Liver (tissue), 9 donors: ENCODE results near the gene STT3B. TPM values are rescaled to one million over a fixed set of nuclear protein-coding genes. Genes with fewer than 3 reads are reported as not detected.
A peak's percentile ranks its signal among the peaks of the same experiment; 100 is the strongest.

Source experiments
- DNase-seq: peaks from one replicate; pipeline ENCODE4 v3.0.0-alpha.2; 2017; ENCODE audit warnings: low spot score
- H3K27ac ChIP-seq, 2 donors: one replicate each; pipeline ENCODE4 v1.7.0; 2013; ENCODE audit warnings: inconsistent platforms in 2 of 2, low read length in 2 of 2, control low read depth in 1 of 2, low read depth in 1 of 2, mild to moderate bottlenecking in 1 of 2
- H3K27me3 ChIP-seq, 4 donors: one replicate each; pipeline versions ENCODE4 v1.6.1 to v1.7.0; 2013; ENCODE audit warnings: low read length in 3 of 4, inconsistent platforms in 1 of 4, mild to moderate bottlenecking in 1 of 4, moderate library complexity in 1 of 4; ENCODE audit not compliant: control insufficient read depth in 4 of 4, insufficient read depth in 4 of 4
- H3K36me3 ChIP-seq, 4 donors: one replicate each; pipeline versions ENCODE4 v1.6.1 to v1.7.0; 2013; ENCODE audit warnings: low read length in 3 of 4, mild to moderate bottlenecking in 3 of 4, low read depth in 1 of 4, moderate library complexity in 1 of 4; ENCODE audit not compliant: control insufficient read depth in 4 of 4, insufficient read depth in 3 of 4
- H3K4me1 ChIP-seq, 4 donors: one replicate each; pipeline versions ENCODE4 v1.6.1 to v1.7.0; 2013; ENCODE audit warnings: low read length in 3 of 4, mild to moderate bottlenecking in 3 of 4, moderate library complexity in 1 of 4; ENCODE audit not compliant: control insufficient read depth in 4 of 4, insufficient read depth in 4 of 4
- H3K4me3 ChIP-seq, 3 donors: one replicate each; pipeline versions ENCODE4 v1.6.1 to v1.7.0; 2013; ENCODE audit warnings: low read length in 3 of 3, control low read depth in 1 of 3, low read depth in 1 of 3, mild to moderate bottlenecking in 1 of 3
- H3K9ac ChIP-seq, 2 donors: one replicate each; pipeline ENCODE4 v1.7.0; 2013; ENCODE audit warnings: low read length in 2 of 2, mild to moderate bottlenecking in 2 of 2, moderate library complexity in 2 of 2, control low read depth in 1 of 2, low read depth in 1 of 2
- H3K9me3 ChIP-seq, 4 donors: one replicate each; pipeline versions ENCODE4 v1.6.1 to v1.7.0; 2013; ENCODE audit warnings: low read length in 3 of 4; ENCODE audit not compliant: control insufficient read depth in 4 of 4
- ATF3 ChIP-seq: IDR thresholded peaks from 2 replicates; pipeline ENCODE4 v1.6.1; 2016; ENCODE audit warnings: antibody characterized with exemption
- FOXA1 ChIP-seq: IDR thresholded peaks from 2 replicates; pipeline ENCODE4 v1.6.1; 2016; ENCODE audit warnings: antibody characterized with exemption
- FOXA2 ChIP-seq: IDR thresholded peaks from 2 replicates; pipeline ENCODE4 v1.6.1; 2016; ENCODE audit warnings: antibody characterized with exemption
- GABPA ChIP-seq, 2 donors: IDR thresholded peaks in 1 of 2; conservative IDR thresholded peaks in 1 of 2; 2 replicates each; pipeline ENCODE4 v1.6.1; 2016; ENCODE audit warnings: antibody characterized with exemption in 2 of 2, mild to moderate bottlenecking in 1 of 2, moderate library complexity in 1 of 2
- HNF4A ChIP-seq, 2 donors: conservative IDR thresholded peaks; 2 replicates each; pipeline ENCODE4 v1.6.1; 2016; ENCODE audit warnings: antibody characterized with exemption in 2 of 2, mild to moderate bottlenecking in 2 of 2
- HNF4G ChIP-seq: IDR thresholded peaks from 2 replicates; pipeline ENCODE4 v1.6.1; 2016; ENCODE audit warnings: antibody characterized with exemption
- JUND ChIP-seq, 2 donors: IDR thresholded peaks; 2 replicates each; pipeline ENCODE4 v1.6.1; 2016; ENCODE audit warnings: antibody characterized with exemption in 2 of 2
- RAD21 ChIP-seq, 2 donors: IDR thresholded peaks; 2 replicates each; pipeline ENCODE4 v1.6.1; 2016; ENCODE audit warnings: antibody characterized with exemption in 2 of 2, mild to moderate bottlenecking in 2 of 2
- RXRA ChIP-seq, 2 donors: IDR thresholded peaks; 2 replicates each; pipeline ENCODE4 v1.6.1; 2017 to 2018; ENCODE audit warnings: antibody characterized with exemption in 2 of 2, mild to moderate bottlenecking in 1 of 2
- TAF1 ChIP-seq: conservative IDR thresholded peaks from 2 replicates; pipeline ENCODE4 v1.6.1; 2016; ENCODE audit warnings: antibody characterized with exemption, mild to moderate bottlenecking
- YY1 ChIP-seq: IDR thresholded peaks from 2 replicates; pipeline ENCODE4 v1.6.1; 2016; ENCODE audit warnings: antibody characterized with exemption, mild to moderate bottlenecking
- WGBS: extraction: QIAGEN DNeasy Blood & Tissue Kit; methylation state at CpG from one replicate; pipeline ENCODE4 v1.1.7; 2013; 5-methylcytosine and 5-hydroxymethylcytosine counted together
- polyA plus RNA-seq, 2 donors: library from polyadenylated mRNA; stranded (reverse) in 1 of 2; unstranded in 1 of 2; fragments of 200-250 nt in 1 of 2; fragments of >200 nt in 1 of 2; fragmentation: Nextera tagmentation in 1 of 2; extraction: Ambion mirVana in 1 of 2; gene quantifications; one replicate each; pipeline versions ENCODE4 v1.2.1 to v1.2.3, GENCODE V29; 2013 to 2015
- total RNA-seq, 2 donors: library from RNA; depleted of rRNA; stranded (reverse); fragments of >200 nt; gene quantifications; one replicate each; pipeline ENCODE4 v1.2.3, GENCODE V29; 2014
- TF ChIP-seq, protein P1 (sequence below): IDR thresholded peaks from 2 replicates; pipeline ENCODE4 v1.6.1; 2016; ENCODE audit warnings: antibody characterized with exemption
- TF ChIP-seq, protein P2 (sequence below): IDR thresholded peaks from 2 replicates; pipeline ENCODE4 v1.6.1; 2016; ENCODE audit warnings: antibody characterized with exemption
- donor health status: healthy.
- donor health status: healthy.
- donor health status: healthy.
- donor health status: healthy.
- donor health status: healthy.

STT3B gene
- total and polyA plus RNA-seq, 4 donors = 23.9 to 128 (median 85.5) TPM

- H3K4me3 ChIP-seq = peak overlapping the region; percentile 72 to 95 (median 80)
- TF ChIP-seq HNF4G (no peak), FOXA1 (no peak), GABPA (IDR thresholded peaks at IDR 0.05 in 1 of 2, conservative IDR thresholded peaks at IDR 0.05 in 1 of 2) (no peak), ATF3 (no peak), JUND (IDR thresholded peaks at IDR 0.05) (no peak), FOXA2 (no peak), TAF1 (no peak), YY1 (peak; percentile 48)
- TF ChIP-seq, protein P1, sequence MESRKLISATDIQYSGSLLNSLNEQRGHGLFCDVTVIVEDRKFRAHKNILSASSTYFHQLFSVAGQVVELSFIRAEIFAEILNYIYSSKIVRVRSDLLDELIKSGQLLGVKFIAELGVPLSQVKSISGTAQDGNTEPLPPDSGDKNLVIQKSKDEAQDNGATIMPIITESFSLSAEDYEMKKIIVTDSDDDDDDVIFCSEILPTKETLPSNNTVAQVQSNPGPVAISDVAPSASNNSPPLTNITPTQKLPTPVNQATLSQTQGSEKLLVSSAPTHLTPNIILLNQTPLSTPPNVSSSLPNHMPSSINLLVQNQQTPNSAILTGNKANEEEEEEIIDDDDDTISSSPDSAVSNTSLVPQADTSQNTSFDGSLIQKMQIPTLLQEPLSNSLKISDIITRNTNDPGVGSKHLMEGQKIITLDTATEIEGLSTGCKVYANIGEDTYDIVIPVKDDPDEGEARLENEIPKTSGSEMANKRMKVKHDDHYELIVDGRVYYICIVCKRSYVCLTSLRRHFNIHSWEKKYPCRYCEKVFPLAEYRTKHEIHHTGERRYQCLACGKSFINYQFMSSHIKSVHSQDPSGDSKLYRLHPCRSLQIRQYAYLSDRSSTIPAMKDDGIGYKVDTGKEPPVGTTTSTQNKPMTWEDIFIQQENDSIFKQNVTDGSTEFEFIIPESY = no peak
- peaks cover 3 to 27% (median 20%) of the 10 kb centered on the region in 4 donors for H3K4me1 ChIP-seq
- DNase-seq = peak; percentile 64
- H3K27ac ChIP-seq = peak overlapping the region; percentile 98 to 99
- H3K36me3 ChIP-seq = no peaks in the 10 kb centered on the region
- H3K9ac ChIP-seq = peak overlapping the region; percentile 17 to 98
- no peaks in the 10 kb centered on the region for H3K27me3 ChIP-seq
- no peaks in the 10 kb centered on the region for H3K9me3 ChIP-seq
- WGBS = under 1% methylated on average over 81 of the region's 81 CpGs
Observed at GRCh38 chr3:31533169-31534064, 692 bp downstream of the STT3B start.

DNA sequence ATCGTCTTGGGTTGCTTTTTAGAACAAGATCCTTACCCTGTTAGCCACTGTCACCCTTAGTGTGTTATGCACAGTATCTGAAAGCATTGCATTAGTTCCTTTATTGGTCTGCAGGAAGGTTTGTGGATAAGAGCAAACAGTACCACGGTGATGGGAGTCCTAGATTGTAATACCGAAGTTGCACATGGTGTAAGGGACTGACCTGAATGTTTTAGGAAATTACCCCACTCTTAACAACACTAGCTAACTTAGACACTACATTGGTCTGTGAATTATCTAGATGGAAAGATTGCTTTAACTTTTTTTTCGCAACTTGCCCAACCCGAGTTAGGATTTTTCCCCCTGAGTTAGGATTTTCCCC is 1.3 kb downstream of the STT3B start:
- DNase-seq = no peak
- 6% methylated on average over 5 of the region's 5 CpGs for WGBS
- H3K27ac ChIP-seq = peak overlapping the region in 1 of 2 donors; percentile 99
- peaks cover 3 to 28% (median 22%) of the 10 kb centered on the region in 4 donors for H3K4me1 ChIP-seq
- peak overlapping the region; percentile 0 to 98 for H3K9ac ChIP-seq
- peak overlapping the region; percentile 72 to 95 (median 80) for H3K4me3 ChIP-seq
- no peaks in the 10 kb centered on the region for H3K27me3 ChIP-seq
- H3K36me3 ChIP-seq = no peaks in the 10 kb centered on the region
- TF ChIP-seq YY1 = no peak
- TF ChIP-seq HNF4A (conservative IDR thresholded peaks at IDR 0.05) = no peak
- no peak for TF ChIP-seq TAF1
- no peak for TF ChIP-seq RAD21 (IDR thresholded peaks at IDR 0.05)
- TF ChIP-seq RXRA (IDR thresholded peaks at IDR 0.05) = no peak
- TF ChIP-seq FOXA1 = no peak
- no peaks in the 10 kb centered on the region for H3K9me3 ChIP-seq

DNA sequence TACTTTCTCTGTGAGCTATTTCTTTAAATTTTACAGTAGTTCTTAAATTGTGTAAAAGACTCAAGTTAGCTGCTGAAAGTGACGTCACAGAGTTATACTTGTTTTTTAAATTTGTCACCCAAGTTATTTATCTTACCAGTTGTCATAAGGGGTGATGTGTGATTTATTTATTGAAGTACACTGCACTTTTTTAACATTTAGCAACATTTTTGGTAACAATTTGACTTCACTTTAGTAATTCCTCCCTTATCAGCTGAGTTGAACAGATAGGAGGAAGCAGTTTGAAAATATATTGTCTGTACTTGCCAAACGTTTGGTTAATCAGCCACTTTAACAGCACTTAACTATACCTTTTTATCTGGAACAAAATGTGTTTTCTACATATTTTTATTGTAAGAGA is 3.8 kb downstream of the STT3B start:
- H3K36me3 ChIP-seq = no peaks in the 10 kb centered on the region
- no peak overlapping the region for H3K9ac ChIP-seq
- WGBS = 14% methylated on average over 2 of the region's 2 CpGs
- no peaks in the 10 kb centered on the region for H3K27me3 ChIP-seq
- H3K27ac ChIP-seq = no peak overlapping the region
- H3K4me1 ChIP-seq = peaks cover 4 to 38% (median 18%) of the 10 kb centered on the region in 4 donors
- H3K4me3 ChIP-seq = no peak overlapping the region
- DNase-seq = no peak
- no peaks in the 10 kb centered on the region for H3K9me3 ChIP-seq
- TF ChIP-seq GABPA (IDR thresholded peaks at IDR 0.05 in 1 of 2, conservative IDR thresholded peaks at IDR 0.05 in 1 of 2) = no peak
- no peak for TF ChIP-seq RAD21 (IDR thresholded peaks at IDR 0.05)
- TF ChIP-seq, protein P2, sequence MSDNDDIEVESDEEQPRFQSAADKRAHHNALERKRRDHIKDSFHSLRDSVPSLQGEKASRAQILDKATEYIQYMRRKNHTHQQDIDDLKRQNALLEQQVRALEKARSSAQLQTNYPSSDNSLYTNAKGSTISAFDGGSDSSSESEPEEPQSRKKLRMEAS = no peak
- TF ChIP-seq, protein P1 = no peak
